PFSK-1 (cell line): ENCODE results near the gene SYTL3.

Experiments used
- POLR2AphosphoS5 ChIP-seq: IDR thresholded peaks from 2 replicates; pipeline ENCODE4 v1.6.1; 2012; ENCODE audit warnings: low read depth, mild to moderate bottlenecking, control low read depth, low read length, moderate library complexity
- TAF1 ChIP-seq: IDR thresholded peaks from 2 replicates; pipeline ENCODE4 v1.6.1; 2012; ENCODE audit warnings: low read length, control low read depth, borderline replicate concordance; ENCODE audit not compliant: insufficient read depth
- TF ChIP-seq, protein P1 (sequence below), 2 experiments: IDR thresholded peaks; 2 replicates each; pipeline versions ENCODE4 v1.6.1 to v1.8.0; 2011 to 2012; ENCODE audit warnings: low read depth in 2 of 2, low read length in 2 of 2, control low read depth in 1 of 2, inconsistent platforms in 1 of 2, mild to moderate bottlenecking in 1 of 2, moderate library complexity in 1 of 2; ENCODE audit not compliant: insufficient read depth in 1 of 2

DNA sequence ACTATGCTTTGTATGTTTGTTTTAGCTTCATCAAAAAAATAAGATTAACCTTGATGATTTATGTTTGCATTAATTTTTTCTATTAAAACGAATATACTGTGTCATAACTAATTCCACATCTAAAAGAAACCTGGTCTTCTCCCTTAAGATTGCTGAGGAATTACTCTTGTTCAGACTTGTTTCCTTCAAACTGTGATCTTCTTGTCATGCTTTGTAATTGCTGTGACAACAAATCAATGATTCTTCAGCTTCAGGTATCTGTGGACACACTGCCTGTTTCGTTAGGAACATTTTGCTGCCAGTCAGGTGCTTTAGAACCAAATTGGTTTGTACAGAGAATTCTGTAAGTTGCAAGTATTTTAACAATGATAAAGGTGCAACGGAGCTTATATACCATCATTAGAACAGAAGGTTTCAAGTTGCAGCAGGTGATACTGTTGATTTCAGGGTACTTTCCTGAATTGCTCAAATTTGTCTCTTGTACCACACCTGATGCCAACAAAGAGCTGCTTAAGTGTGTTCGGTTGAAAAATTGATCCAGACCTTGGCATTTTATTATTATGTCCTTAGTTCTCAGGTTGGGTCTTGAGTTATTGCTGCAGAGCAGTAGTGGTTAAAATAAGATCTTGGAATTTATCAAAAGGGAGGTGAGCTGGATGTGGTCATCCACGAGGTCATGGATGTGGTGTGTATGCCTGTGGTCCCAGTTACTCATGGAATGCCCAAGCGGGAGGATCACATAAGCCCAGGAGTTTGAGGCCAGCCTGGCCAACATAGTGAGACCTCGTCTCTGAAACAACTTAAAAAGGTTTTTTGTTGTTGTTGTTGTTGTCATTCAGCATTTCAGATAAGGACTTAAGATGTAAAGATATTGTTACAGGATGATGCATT, 19.5 kb downstream of the SYTL3 start:
- TF ChIP-seq POLR2AphosphoS5, result no peak
- TF ChIP-seq, protein P1, sequence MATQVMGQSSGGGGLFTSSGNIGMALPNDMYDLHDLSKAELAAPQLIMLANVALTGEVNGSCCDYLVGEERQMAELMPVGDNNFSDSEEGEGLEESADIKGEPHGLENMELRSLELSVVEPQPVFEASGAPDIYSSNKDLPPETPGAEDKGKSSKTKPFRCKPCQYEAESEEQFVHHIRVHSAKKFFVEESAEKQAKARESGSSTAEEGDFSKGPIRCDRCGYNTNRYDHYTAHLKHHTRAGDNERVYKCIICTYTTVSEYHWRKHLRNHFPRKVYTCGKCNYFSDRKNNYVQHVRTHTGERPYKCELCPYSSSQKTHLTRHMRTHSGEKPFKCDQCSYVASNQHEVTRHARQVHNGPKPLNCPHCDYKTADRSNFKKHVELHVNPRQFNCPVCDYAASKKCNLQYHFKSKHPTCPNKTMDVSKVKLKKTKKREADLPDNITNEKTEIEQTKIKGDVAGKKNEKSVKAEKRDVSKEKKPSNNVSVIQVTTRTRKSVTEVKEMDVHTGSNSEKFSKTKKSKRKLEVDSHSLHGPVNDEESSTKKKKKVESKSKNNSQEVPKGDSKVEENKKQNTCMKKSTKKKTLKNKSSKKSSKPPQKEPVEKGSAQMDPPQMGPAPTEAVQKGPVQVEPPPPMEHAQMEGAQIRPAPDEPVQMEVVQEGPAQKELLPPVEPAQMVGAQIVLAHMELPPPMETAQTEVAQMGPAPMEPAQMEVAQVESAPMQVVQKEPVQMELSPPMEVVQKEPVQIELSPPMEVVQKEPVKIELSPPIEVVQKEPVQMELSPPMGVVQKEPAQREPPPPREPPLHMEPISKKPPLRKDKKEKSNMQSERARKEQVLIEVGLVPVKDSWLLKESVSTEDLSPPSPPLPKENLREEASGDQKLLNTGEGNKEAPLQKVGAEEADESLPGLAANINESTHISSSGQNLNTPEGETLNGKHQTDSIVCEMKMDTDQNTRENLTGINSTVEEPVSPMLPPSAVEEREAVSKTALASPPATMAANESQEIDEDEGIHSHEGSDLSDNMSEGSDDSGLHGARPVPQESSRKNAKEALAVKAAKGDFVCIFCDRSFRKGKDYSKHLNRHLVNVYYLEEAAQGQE (IDR thresholded peaks at IDR 0.05; ENCODE audit: insufficient read depth in 1 of 2, low read depth in 2 of 2, low read length in 2 of 2), result no peak
- no peak for TF ChIP-seq TAF1
